B cell (primary cell): ENCODE results near the gene SPIRE1.

Experiments used
- EZH2 ChIP-seq: IDR thresholded peaks from 2 replicates; pipeline ENCODE4 v1.6.1; 2012; ENCODE audit warnings: borderline replicate concordance, low read depth, mild to moderate bottlenecking, moderate library complexity, low read length; ENCODE audit not compliant: insufficient read depth, poor library complexity, severe bottlenecking
- TF ChIP-seq, protein P1 (sequence below): fragments of 200-600 bp; IDR thresholded peaks from one replicate; pipeline ENCODE4 v1.8.0; 2022; ENCODE audit warnings: antibody characterized with exemption, mild to moderate bottlenecking

DNA sequence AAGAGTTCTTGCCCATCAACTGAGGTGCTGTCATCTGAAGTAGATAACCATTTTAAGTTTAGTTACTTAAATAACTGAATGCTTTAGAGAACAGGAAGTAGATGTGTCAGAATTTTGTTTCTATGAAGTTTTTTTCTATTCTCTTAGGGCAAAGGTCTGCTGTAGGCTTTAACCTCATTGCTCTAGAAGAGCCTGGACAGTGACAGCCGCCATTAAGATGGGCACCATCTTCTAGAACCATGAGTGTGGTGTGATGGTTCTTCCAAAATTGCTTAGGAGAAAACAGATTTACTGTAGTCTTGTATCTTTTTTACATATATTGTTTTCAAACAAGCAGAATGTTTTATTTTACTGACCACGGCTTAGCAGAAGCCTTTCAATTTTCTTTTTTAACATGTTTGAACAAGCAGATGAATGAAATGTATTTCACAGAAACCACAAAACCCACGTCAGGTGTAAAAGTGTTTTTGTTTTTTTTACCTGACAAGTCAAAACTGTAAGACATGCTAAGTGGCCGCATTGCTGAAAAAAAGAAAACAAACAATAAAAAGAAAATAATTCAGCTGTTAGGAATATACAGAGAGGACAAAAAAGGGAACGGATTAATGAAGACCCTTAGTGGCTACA is 172.3 kb downstream of the SPIRE1 start:
- TF ChIP-seq, protein P1, sequence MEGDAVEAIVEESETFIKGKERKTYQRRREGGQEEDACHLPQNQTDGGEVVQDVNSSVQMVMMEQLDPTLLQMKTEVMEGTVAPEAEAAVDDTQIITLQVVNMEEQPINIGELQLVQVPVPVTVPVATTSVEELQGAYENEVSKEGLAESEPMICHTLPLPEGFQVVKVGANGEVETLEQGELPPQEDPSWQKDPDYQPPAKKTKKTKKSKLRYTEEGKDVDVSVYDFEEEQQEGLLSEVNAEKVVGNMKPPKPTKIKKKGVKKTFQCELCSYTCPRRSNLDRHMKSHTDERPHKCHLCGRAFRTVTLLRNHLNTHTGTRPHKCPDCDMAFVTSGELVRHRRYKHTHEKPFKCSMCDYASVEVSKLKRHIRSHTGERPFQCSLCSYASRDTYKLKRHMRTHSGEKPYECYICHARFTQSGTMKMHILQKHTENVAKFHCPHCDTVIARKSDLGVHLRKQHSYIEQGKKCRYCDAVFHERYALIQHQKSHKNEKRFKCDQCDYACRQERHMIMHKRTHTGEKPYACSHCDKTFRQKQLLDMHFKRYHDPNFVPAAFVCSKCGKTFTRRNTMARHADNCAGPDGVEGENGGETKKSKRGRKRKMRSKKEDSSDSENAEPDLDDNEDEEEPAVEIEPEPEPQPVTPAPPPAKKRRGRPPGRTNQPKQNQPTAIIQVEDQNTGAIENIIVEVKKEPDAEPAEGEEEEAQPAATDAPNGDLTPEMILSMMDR, result no peak
- no peak for TF ChIP-seq EZH2
